HTERT RPE-1 (cell line): ENCODE measurements around the gene ANKRD23.
"Not testable (repeated sequence)": the region's sequence is repeated elsewhere in the genome, so short reads cannot be mapped to it uniquely, and the experiment has no call there.

ENCODE experiments used
- in situ Hi-C: fragments of 300-500 bp; cut with MboI; formaldehyde crosslinking; loops from 4 replicates; pipeline ENCODE4 v1.14.3; 2020; ENCODE audit warnings: low sequenced_read_pairs

The ANKRD23 gene

GRCh38 chr2:96819128-96819875 lies 24.5 kb downstream of the ANKRD23 start:
- in situ Hi-C loops: no loop called here

GRCh38 chr2:96817882-96818281 lies 25.9 kb downstream of the ANKRD23 start:
- in situ Hi-C loops: no loop called here

- in situ Hi-C loops: no loop called here
Observed at GRCh38 chr2:96816836-96817702, 26.8 kb downstream of the ANKRD23 start.

GRCh38 chr2:96816127-96816835 lies 27.5 kb downstream of the ANKRD23 start, which contains the start of gene CNNM3:
TSS of gene CNNM3 (plus strand) at chr2:96816268. CDS start at chr2:96816278, 10 bp downstream.
- in situ Hi-C loops: no loop called here

- in situ Hi-C loops: no loop called here
Observed at GRCh38 chr2:96815326-96816126, 28.3 kb downstream of the ANKRD23 start.

- in situ Hi-C loops: no loop called here
Observed at GRCh38 chr2:96813656-96814055, 30.2 kb downstream of the ANKRD23 start.

- in situ Hi-C loops: no loop called here
Observed at GRCh38 chr2:96811917-96812316, 31.9 kb downstream of the ANKRD23 start.

GRCh38 chr2:96810783-96811192 lies 33.0 kb downstream of the ANKRD23 start:
- in situ Hi-C loops: no loop called here

GRCh38 chr2:96809951-96810782 lies 33.7 kb downstream of the ANKRD23 start:
- in situ Hi-C loops: no loop called here

- in situ Hi-C loops: no loop called here
Observed at GRCh38 chr2:96809216-96809882, 34.5 kb downstream of the ANKRD23 start.

GRCh38 chr2:96808176-96808837 lies 35.5 kb downstream of the ANKRD23 start:
- in situ Hi-C loops: no loop called here

- in situ Hi-C loops: no loop called here
Observed at GRCh38 chr2:96807127-96807471, 36.7 kb downstream of the ANKRD23 start.

- in situ Hi-C loops: no loop called here
Observed at GRCh38 chr2:96806468-96807126, 37.2 kb downstream of the ANKRD23 start.

GRCh38 chr2:96805946-96806345 lies 37.9 kb downstream of the ANKRD23 start:
- in situ Hi-C loops: not testable (repeated sequence)

- in situ Hi-C loops: no loop called here
Observed at GRCh38 chr2:96804986-96805385, 38.8 kb downstream of the ANKRD23 start.

GRCh38 chr2:96802721-96803120 lies 41.1 kb downstream of the ANKRD23 start:
- in situ Hi-C loops: no loop called here

GRCh38 chr2:96801786-96802595 lies 41.8 kb downstream of the ANKRD23 start:
- in situ Hi-C loops: no loop called here
